ENCODE results near the gene DLG5. TPM values are rescaled to one million over a fixed set of nuclear protein-coding genes. Genes with fewer than 3 reads are reported as not detected.
A peak's percentile ranks its signal among the peaks of the same experiment; 100 is the strongest.

Gene DLG5
- total and polyA plus RNA-seq, 10 of the 15 experiments (the other 5 are each of a cell fraction or from before 2014, with no cell fraction given): 0.18 to 6.6 (median 2.7) TPM

GRCh38 chr10:77877441-77878344, 48.9 kb downstream of the DLG5 start (continued):
- no peak for TF ChIP-seq ZNF592 (IDR thresholded peaks at IDR 0.05)
- TF ChIP-seq ETV6 (conservative IDR thresholded peaks at IDR 0.05 in 1 of 2, IDR thresholded peaks at IDR 0.05 in 1 of 2; ENCODE audit: borderline replicate concordance in 1 of 2, low read depth in 1 of 2): no peak
- TF ChIP-seq MEF2B (IDR thresholded peaks at IDR 0.05; ENCODE audit: partially characterized antibody, poor library complexity, severe bottlenecking): peak; percentile 24
- TF ChIP-seq PML (IDR thresholded peaks at IDR 0.05; ENCODE audit: low read length): no peak
- no peak for TF ChIP-seq ZNF207 (IDR thresholded peaks at IDR 0.05; ENCODE audit: borderline replicate concordance)
- no peak for TF ChIP-seq ESRRA (IDR thresholded peaks at IDR 0.05; ENCODE audit: low read length)
- TF ChIP-seq RUNX3 (IDR thresholded peaks at IDR 0.05; ENCODE audit: low read length): no peak
- no peak for TF ChIP-seq TCF3 (IDR thresholded peaks at IDR 0.05; ENCODE audit: borderline replicate concordance, insufficient read depth, low read depth, low read length)
- peak; percentile 57; the same call in 1 of the 2 replicates for TF ChIP-seq SPI1 (IDR thresholded peaks at IDR 0.05; ENCODE audit: borderline replicate concordance, insufficient read depth, low read depth, low read length)
- TF ChIP-seq ZBTB40 (IDR thresholded peaks at IDR 0.05; ENCODE audit: borderline replicate concordance): no peak
- no peak for TF ChIP-seq SIX5 (IDR thresholded peaks at IDR 0.05; ENCODE audit: low read depth, low read length, severe bottlenecking)
- no peak for TF ChIP-seq ZBED1 (IDR thresholded peaks at IDR 0.05; ENCODE audit: borderline replicate concordance)
- TF ChIP-seq SMC3 (IDR thresholded peaks at IDR 0.05; ENCODE audit: borderline replicate concordance, low read length): no peak
- TF ChIP-seq PKNOX1 (IDR thresholded peaks at IDR 0.05): peak; percentile 90
